Islet of Langerhans (tissue), 1 donor: ENCODE data around the gene SLC26A1.
"Not testable (repeated sequence)": the region's sequence is repeated elsewhere in the genome, so short reads cannot be mapped to it uniquely, and the experiment has no call there.

ENCODE experiments used
- FAIRE-seq: peaks from one replicate; lab custom pipeline; 2011; peaks lifted over from hg19 to GRCh38; lab: Jason Lieb, UNC

SLC26A1 gene

DNA sequence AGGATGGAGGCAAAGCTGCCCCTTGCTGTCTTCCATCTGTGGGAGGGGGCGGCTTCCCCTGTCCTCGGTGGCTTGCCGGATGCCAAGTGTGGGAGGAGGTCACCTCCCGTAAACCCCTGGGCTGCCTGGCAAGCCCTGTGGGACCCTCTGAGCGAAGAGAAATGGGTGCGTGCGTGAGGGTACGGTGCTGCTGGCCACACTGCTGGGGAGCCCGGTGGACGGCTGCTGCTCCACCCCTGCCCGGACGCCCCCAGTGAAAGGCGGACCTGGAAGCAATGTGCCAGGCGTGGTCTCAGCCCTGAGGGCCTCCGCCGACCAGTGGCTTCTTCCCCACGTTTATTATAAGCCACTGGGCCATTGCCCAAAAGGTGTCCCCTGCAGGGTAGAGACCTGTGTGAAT, 10.9 kb downstream of the SLC26A1 start:
- FAIRE-seq: no peak

DNA sequence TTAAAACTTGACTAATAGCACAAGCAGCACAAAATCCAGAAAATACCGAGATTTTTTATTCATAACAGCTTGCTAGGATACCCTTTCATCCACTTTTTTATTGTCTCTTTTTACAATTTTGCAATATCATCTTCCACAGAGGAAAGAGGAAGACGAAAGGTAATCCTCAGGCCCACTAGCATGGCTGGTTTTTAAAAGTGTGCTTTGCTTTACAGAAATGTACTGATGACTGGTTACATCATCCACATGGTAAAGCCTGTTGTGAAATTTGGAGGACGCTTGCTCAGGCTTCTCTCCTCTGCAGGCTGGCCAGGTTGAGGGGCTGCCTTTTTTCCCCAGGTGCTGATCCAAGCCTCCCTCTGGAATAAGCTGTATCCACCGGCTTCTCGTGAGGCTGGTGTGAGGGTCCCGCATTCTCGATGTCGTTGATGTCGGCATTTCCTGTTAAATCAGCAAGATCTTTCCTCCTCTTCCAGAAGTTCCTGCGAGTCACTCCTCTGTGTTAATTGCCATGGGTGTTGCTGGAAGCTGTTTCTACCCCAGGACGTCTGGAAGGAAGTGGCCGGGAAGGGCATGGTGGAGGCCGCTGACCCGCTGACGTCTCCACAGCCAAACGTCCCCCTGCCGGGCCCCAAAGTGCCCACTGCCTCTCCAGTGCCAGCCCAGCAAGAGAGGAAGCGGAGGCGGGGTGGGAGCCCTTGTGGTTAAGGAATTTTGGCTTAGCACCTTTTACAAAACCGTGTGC, 14.1 kb downstream of the SLC26A1 start:
- no peak for FAIRE-seq

DNA sequence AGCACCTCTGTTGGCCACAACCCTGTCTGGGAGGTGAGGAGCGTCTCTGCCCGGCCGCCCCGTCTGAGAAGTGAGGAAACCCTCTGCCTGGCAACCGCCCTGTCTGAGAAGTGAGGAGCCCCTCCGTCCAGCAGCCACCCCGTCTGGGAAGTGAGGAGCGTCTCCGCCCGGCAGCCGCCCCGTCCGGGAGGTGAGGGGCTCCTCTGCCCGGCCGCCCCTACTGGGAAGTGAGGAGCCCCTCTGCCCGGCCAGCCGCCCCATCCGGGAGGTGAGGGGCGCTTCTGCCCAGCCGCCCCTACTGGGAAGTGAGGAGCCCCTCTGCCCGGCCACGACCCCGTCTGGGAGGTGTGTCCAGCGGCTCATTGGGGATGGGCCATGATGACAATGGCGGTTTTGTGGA, 17.2 kb downstream of the SLC26A1 start:
- not testable (repeated sequence) for FAIRE-seq

DNA sequence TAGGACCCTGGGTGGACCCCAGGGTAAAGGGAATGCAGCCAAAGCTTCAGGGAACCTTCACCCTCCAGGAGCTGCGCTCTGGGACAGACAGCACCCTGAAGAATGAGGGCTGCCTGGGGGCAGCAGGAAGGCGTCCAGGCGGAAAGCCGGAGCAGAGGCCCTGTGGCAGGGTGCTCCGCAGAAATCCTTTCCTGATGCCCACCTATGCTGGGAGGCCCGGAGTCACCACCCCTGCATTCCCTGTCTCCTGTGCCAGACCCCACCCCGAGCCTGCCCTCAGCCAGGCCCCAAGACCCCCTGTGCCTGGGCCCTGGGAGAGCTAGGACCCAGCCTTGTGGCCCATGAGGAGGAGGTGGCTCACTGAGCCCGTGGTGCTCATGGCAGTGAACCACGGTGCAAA, 18.5 kb downstream of the SLC26A1 start:
- no peak for FAIRE-seq

- FAIRE-seq: no peak
Observed at GRCh38 chr4:973431-974397, 19.5 kb downstream of the SLC26A1 start, which contains the start of gene DGKQ. DGKQ (minus strand) TSS chr4:973569; CDS start chr4:973482, 87 bp downstream.

DNA sequence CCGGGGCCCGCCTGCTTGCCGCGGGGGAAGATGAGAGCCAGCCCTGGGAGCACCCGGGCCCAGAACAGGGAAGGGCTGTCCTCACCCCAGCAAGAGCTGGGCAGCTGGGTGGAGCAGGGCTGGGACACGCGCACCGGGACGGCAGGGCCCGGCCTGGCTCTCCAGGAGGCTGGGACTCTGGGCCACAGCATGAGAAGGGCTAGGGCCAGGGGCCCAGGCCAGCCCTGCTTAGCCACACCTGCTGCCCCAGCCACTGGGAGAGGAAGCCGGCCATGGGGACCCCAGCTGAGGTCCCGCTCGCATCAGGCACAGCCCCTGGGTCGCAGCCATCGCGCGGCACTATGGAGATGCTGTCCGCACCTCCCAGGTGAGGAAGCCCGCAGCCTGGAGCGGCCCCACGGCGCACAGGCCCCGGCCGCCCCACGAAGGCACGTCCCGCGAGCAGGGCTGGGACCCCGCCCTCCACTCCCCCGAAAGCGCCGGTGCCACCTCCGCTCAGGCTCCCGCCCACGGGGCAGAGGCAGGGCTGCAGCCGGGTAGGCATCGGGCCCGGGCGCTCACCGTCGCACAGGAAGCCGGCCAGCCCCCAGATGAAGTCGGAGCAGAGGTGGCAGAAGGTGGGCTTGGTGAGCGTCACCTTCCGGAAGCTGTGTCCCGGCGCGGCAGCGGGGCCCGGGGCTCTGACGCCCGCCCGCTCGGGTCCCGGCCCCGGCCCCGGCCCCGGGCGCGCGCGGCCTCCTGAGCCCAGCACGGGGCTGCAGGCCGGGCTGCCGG, 20.4 kb downstream of the SLC26A1 start:
- no peak for FAIRE-seq

- FAIRE-seq: no peak
Observed at GRCh38 chr4:971666-972500, 21.3 kb downstream of the SLC26A1 start.

GRCh38 chr4:970854-971520, 22.2 kb downstream of the SLC26A1 start:
- FAIRE-seq: no peak

GRCh38 chr4:970046-970745, 23.0 kb downstream of the SLC26A1 start:
- no peak for FAIRE-seq

DNA sequence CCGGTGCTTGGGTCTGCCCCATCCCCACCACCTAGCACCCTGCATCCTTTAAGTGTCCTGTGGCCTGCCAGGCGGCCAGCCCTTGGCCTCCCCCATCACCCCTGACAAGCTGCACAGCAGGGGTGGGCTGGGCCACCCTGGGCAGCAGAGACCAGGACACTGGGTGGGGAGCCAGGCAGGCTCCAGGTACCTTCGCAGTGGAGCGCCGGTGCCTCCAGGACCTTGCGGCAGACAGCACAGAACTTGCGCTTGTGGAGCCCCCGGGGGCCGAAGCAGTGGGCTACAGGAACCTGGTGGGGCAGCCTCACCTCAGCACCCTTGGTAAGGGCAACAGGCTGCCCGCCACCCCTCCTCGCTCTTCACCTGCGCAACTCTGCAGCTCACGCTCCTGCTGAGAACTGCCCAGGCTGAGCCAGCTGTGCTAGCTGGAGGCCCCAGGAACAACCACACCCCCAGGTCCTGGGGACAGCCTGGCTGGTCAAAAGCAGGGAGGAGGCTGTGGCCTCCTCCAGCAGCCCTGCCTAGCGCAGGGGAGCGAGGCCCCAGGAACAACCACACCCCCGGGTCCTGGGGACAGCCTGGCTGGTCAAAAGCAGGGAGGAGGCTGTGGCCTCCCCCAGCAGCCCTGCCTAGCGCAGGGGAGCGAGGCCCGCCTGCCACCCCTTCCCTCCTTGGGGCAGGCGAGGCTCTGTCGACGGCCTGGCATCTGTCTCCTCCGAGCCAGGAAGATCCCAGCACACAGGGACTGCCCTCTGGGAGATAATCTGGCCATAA, 24.4 kb downstream of the SLC26A1 start:
- no peak for FAIRE-seq

GRCh38 chr4:968221-968620, 25.0 kb downstream of the SLC26A1 start:
- no peak for FAIRE-seq

- FAIRE-seq: no peak
Observed at GRCh38 chr4:967113-968104, 25.8 kb downstream of the SLC26A1 start.

DNA sequence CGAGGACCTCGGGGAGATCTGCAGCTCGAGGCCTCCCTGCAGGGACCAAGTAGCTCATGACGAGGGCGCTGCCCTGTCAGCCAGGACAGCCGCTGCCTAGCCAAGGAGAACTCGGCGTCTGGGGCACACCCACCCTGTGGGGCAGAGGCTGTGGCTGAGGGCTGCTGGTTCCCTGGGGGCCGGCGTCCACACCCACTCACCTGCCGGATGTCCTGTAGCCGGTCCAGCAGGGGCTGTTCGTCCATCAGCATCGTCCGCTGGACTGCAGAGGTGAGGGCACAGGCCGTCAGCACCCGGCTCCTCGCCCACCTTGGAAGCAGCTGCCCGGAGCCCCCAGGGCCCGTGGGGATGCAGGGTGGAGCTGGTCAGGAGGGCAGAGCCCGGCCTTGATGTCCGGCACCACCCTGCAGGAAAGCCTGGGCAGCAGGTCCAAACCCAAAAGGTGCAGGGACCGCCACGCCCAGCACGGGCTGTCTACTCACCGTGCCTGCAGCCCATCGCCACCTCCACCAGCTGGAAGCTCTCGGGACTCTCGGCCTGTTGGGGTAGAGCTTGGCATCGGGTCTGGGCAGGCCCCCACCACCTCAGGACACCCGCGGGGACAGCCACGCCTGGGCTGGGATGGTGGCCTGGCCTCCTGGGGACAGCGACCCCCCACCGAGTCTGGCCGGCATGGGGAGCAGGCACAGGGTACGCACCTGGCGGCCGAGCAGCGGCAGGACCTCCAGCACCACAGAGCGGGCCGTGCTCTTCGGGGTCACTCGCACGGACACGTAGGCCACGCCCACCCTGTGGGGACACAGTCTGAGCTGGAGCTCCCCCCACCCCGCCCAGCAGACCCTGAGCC, 26.7 kb downstream of the SLC26A1 start:
- FAIRE-seq: no peak

DNA sequence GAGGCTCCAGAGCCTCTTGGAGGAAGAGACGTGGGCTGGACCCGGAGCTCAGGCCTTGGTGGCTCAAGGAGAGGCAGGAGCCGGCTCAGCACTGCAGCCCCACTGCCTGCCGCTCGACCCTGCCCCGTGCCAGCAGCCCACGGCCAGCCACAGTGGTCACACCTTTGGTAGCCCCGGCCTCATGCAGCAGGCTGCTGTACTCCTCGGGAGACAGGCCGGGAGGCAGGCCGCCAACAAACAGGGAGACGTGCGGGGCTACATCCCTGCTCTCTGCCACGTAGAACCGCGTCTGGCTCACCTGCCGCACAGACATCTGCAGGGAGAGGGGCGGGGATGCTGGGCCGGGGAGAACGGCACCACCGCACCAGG, 27.5 kb downstream of the SLC26A1 start:
- FAIRE-seq: no peak

- FAIRE-seq: no peak
Observed at GRCh38 chr4:965048-965765, 28.0 kb downstream of the SLC26A1 start.

DNA sequence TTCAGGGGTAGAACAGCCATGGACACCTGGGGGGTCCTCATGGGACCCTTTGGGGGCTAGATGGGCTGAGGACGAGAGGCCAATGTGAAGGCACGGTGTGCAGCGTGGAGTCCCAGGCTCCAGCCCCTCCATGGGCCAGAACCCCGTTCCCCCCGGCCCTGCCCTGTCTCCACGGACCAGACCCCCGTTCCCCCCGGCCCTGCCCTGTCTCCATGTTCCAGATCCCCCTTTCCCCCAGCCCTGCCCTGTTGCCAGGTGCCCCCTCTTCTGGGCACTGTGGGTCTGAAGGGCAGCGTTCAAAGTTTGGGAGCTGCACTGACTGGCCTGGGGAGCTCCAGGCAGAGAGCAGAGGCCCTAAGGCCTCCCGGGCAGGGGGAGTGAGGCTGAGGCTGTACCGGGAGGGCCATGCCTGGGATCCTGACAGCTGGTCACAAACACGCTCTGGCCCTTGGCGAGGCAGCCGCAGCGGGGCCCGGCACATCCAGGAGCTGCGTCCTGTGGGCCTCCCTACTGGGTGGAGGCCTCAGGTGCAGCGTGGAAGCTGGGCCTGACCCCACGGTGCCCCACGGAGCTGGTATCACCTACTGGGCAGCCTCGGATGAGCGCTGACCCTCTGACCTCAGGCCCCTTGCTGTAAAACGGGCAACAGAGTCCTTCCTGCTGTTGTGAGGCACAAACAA, 28.7 kb downstream of the SLC26A1 start:
- FAIRE-seq: no peak
